Measurements from ENCODE around the gene HOXA2.

GRCh38 chr7:27134392-27134791, 31.9 kb upstream of the HOXA2 start:
- no peak for TF ChIP-seq HDGF (IDR thresholded peaks at IDR 0.05; ENCODE audit: borderline replicate concordance)
- TF ChIP-seq FOXK2 (IDR thresholded peaks at IDR 0.05), result no peak
- TF ChIP-seq SP1 (IDR thresholded peaks at IDR 0.05), result no peak
- no peak for TF ChIP-seq FOXM1 (IDR thresholded peaks at IDR 0.05; ENCODE audit: borderline replicate concordance)
